Measurements from ENCODE around the gene MAGED2. TPM values are rescaled to one million over a fixed set of nuclear protein-coding genes. Genes with fewer than 3 reads are reported as not detected.

MAGED2 gene
- total and polyA plus RNA-seq, 10 of the 15 experiments (the other 5 are each of a cell fraction or from before 2014, with no cell fraction given), result 25.6 to 47.8 (median 38.4) TPM

DNA sequence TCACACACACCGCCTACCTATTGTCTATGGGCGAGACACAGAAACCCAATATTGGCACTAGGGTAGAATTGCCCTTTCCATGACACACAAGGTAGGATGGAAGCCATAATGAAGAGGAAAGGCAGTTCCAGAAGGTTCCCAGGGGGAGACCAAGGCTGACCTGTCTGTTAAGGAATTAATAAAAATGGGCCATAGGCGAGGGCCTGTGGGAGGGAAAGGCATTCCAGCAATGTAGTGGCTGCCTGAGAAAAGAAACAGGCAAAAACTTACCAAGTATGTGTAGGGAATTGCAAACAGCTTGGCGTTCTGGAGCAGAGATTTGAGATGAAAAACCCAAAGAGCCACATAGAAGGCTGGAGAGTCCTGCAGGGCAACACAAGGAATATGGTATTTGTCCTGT is 19.1 kb downstream of the MAGED2 start:
- RAD21 ChIA-PET (ENCODE audit: unreplicated experiment), result no interaction called here
- ATAC-seq (no peak), FAIRE-seq (no peak), DNase-seq (ENCODE audit: low read depth, low spot score) (no peak)
- Histone ChIP-seq H3K79me2 (ENCODE audit: control insufficient read depth, insufficient read depth, low read length) (no peaks in the 10 kb centered on the region), H3K4me1 (ENCODE audit: control insufficient read depth, insufficient read depth, low read length) (no peaks in the 10 kb centered on the region), H3K4me2 (ENCODE audit: control insufficient read depth, insufficient read depth) (no peak overlapping the region), H3K36me3 (ENCODE audit: control insufficient read depth in 2 of 2, insufficient read depth in 2 of 2, low read length in 1 of 2) (no peaks in the 10 kb centered on the region), H3K9ac (ENCODE audit: control insufficient read depth, insufficient read depth, low read length) (no peak overlapping the region), H3K27me3 (replicated peaks in 1 of 2; ENCODE audit: control insufficient read depth in 2 of 2, insufficient read depth in 2 of 2, low read length in 1 of 2) (no peaks in the 10 kb centered on the region), H3K4me3 (no peak overlapping the region), H3K27ac (ENCODE audit: control insufficient read depth, insufficient read depth) (no peak overlapping the region), H2AFZ (ENCODE audit: control insufficient read depth, low read depth, low read length) (no peak overlapping the region), H3K9me3 (replicated peaks; ENCODE audit: control insufficient read depth, insufficient read depth, low read length) (no peaks in the 10 kb centered on the region; the same call in 2 of the 3 replicates), H4K20me1 (ENCODE audit: control insufficient read depth, insufficient read depth) (no peaks in the 10 kb centered on the region)
- POLR2A ChIA-PET, result no interaction called here
- WGBS (ENCODE audit: insufficient coverage, insufficient replicate concordance, low lambda C conversion rate, missing lambda C conversion rate), result 23% methylated on average over 4 of the region's 4 CpGs
- intact Hi-C loops (cut with micrococcal nuclease; ENCODE audit: unreplicated experiment) (loop anchor here (2.0 kb wide), 1 partner anchor 230 kb away; no protein-coding TSS in a partner anchor), in situ Hi-C loops (cut with MboI) (no loop called here)
- TF ChIP-seq ZZZ3 (IDR thresholded peaks at IDR 0.05; ENCODE audit: control insufficient read depth, insufficient read length, low read depth) (no peak), IRF3 (IDR thresholded peaks at IDR 0.05) (no peak), EZH2 (IDR thresholded peaks at IDR 0.05; ENCODE audit: borderline replicate concordance, control insufficient read depth, low read depth, low read length) (no peak), FOXK2 (IDR thresholded peaks at IDR 0.05) (no peak), CHD4 (IDR thresholded peaks at IDR 0.05) (no peak), STAT1 (conservative IDR thresholded peaks at IDR 0.05) (no peak), SRF (IDR thresholded peaks at IDR 0.05; ENCODE audit: low read depth in 2 of 2, low read length in 2 of 2) (no peak), MEF2A (IDR thresholded peaks at IDR 0.05; ENCODE audit: insufficient read depth, low read depth, low read length) (no peak), TAF1 (IDR thresholded peaks at IDR 0.05; ENCODE audit: borderline replicate concordance, low read depth, low read length) (no peak), MXI1 (IDR thresholded peaks at IDR 0.05; ENCODE audit: low read depth, low read length) (no peak), FOXM1 (IDR thresholded peaks at IDR 0.05; ENCODE audit: low read depth, low read length) (no peak), SIX5 (IDR thresholded peaks at IDR 0.05; ENCODE audit: low read depth, low read length, severe bottlenecking) (no peak), ZBTB11 (CRISPR knock-in tag; IDR thresholded peaks at IDR 0.05) (no peak), PAX8 (IDR thresholded peaks at IDR 0.05) (no peak), PAX5 (IDR thresholded peaks at IDR 0.05; ENCODE audit: borderline replicate concordance, low read depth, low read length) (no peak), YY1 (IDR thresholded peaks at IDR 0.05; ENCODE audit: low read depth, low read length) (no peak)
- no TSS peak for BruUV-seq (replicated peaks)
- SMC1A ChIA-PET (ENCODE audit: uncharacterized antibody, unreplicated experiment), result no interaction called here
- CTCF ChIA-PET, result no interaction called here

Measured in GM12878 (cell line).